Left forelimb (tissue), 1 donor: ENCODE measurements around the gene MBNL3.

Source experiments
- DNase-seq: peaks from one replicate; pipeline ENCODE4 v3.0.0-alpha.2; 2018; ENCODE audit warnings: low spot score

The MBNL3 gene

DNA sequence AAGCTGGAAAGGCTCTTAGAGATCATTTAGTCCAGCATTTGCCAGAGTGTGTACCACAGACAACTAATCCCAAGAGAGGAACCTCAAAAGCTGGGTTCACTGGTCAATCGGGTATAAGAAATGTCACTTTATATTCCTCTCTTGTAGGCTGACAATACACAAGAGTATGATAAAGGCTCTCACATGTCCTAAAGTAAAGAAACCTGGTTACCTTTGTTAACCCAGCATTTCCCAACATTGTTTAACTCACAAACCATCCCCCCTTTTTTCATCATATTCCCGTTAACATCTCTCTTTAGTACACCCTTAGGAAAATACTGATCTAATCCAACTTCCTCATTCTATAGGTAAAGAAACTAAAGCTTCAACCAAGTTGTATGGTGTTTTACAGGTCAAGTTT is 74.4 kb downstream of the MBNL3 start:
- no peak for DNase-seq

DNA sequence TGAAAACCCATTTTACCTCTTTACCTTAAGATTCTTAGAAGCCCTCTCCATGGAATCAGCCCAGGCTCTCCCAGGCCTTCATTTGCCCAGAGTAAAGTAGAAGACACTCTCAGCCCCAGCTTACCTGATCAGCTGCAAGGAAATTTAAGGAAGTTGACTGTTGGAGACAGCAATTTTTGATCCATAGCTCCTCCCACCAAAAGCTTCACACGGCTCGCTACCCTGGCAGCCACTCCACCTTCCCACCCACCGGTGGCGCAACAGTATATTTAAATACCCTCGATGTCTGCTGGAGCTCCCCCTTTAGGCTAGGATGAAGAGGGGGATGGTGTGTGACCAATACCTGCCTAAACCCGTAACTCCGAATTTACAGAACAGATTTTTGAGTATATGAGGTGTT is 75.4 kb downstream of the MBNL3 start:
- DNase-seq = no peak

DNA sequence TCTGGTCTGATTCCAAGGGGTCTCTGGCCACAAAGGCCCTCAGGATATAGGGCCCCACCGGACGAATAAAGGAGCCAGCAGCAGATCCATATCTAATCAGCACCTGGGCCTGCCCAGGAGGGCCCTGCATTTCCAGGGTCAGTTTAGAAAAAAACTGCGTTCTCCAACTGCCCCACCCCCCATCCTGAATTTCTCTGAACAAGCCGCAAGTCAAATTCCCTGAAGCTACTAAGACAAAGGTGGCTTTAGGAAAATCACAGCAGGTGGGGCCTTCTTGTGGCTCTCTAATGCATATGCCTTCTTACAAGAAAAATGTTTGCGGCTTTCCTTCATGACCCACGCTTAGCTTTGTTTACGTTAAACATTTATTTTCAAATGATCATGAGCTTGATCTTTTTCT is 76.6 kb downstream of the MBNL3 start:
- no peak for DNase-seq

DNA sequence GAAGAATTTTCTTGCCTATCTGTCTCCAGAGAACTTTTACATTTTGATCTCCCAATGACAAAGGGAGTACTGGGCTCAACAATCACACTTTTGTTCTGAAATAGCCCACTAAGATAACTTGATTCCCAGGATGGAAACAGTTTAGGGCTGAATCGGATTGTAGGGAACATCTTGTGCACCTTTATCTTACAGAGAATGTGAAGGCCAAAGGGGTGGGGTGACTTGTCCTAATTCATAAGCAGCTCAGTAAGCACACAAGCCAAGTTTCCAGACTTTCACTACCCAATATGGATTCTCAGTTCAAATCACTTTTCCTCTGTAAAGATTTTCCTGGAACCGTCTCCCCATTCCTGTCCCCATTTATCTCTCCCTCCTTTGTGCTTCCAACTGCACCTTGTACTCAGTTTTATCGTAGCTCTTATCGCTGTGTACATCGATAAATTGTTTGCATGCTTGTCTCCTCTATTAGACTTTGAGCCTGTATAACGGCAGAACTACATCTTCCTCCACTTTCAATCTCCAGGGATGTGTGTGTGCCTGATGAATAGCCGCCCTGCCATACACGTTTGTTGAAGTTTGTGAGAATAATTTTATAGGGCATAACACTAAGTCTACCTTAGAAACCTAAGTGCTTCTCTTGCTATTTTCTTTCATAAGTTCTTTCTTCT is 77.4 kb downstream of the MBNL3 start:
- DNase-seq = no peak

- DNase-seq = no peak
These were observed 78.9 kb downstream of the MBNL3 start for GRCh38 chrX:132409780-132410556.

DNA sequence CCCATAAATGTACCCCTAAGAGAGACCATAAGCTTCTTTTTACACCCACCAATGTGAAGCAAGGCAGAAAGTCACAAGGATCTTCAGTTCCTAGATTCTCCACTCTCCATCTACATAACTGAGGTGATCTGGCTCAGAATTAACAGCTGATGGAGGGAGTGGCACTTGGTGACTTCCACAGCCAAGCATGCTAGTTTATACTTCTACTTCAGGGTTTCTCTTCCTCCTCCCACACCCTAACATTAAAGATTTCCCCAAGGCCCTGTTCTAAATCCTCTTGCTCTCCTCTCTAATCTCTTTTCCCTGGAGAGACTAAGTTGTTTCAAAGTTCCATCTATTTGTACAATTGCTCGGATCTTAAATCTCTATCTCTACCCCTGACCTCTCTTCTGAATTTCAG is 81.1 kb downstream of the MBNL3 start:
- DNase-seq = no peak

- no peak for DNase-seq
These were observed 82.7 kb downstream of the MBNL3 start for GRCh38 chrX:132406106-132406505.

DNA sequence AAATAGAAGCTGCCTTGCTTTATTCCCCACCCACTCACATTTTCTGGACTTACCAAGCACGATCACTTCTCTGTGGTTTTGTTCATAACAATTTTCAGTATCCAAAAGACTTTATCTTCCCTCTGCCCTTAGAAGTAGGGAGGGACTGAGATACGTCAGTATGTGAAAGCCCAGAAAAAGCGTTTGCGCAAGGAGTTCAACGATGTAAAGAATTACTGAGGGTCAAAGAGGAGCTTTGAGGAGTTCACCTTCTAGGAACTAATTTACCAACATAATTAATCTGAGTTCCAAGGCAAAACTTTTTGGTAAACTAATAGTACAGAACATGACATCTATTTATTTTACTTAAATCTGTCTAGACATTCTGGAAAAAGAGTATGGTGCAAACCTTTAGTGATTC is 84.6 kb downstream of the MBNL3 start:
- no peak for DNase-seq

DNA sequence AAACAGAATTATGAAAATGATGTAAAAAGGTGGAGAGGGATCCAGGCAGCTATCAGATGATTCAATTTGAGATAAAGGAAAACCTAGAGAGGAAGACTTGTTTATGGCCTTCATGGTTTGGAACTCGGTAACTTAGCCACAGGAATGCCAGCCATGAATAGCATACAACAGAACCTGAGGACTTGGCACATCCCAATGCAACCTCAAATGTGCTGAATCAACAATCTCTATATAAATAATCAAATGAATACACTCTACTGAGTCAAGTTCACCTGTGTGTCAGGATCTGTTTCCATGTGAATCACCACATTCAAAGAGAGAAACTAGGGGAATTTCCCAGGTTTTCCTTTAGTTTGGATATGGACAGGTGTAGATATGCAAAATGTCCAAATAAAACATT is 86.9 kb downstream of the MBNL3 start:
- DNase-seq = no peak

GRCh38 chrX:132400706-132401105 is 88.1 kb downstream of the MBNL3 start:
- DNase-seq = no peak

DNA sequence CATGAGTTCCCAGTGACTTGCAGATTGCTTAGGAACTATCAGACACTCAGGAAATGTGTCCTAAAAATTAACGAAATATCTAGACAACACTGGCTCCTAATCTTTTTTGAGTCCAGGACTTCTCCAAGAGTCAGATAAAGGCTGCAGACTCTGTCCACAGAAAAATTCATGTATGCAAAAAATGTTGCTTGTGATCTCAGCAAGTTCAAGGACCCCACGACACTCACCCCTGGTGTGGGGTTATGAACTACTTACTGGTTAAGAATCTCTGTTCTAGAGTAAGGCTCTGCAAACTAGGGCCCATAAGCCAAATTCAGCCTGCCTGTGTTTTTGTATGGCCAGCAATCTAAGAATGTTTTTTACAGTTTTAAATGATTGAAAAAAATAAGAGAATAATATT is 93.2 kb downstream of the MBNL3 start:
- no peak for DNase-seq

- no peak for DNase-seq
These were observed 93.8 kb downstream of the MBNL3 start for GRCh38 chrX:132395026-132395425.

DNA sequence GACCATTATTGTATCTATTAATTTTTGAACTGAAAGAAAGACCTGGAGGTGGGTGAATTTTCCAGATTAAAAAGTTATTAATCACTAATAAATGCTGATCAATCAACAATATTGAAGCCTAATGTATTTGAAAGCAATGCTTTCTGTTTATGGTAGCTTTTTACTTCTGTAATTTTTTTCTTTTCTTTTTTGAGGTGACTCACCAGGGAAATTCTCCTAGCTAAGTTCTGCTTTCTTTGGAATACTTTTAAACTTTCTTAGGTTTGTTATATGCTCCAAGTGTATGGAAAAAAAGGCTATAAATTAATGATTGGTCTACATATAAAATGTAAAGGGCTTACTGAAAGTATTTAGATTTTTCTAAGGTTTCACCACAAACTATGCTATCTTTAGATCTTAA is 94.2 kb downstream of the MBNL3 start:
- DNase-seq = no peak

- DNase-seq = no peak
These were observed 94.8 kb downstream of the MBNL3 start for GRCh38 chrX:132393992-132394391.

DNA sequence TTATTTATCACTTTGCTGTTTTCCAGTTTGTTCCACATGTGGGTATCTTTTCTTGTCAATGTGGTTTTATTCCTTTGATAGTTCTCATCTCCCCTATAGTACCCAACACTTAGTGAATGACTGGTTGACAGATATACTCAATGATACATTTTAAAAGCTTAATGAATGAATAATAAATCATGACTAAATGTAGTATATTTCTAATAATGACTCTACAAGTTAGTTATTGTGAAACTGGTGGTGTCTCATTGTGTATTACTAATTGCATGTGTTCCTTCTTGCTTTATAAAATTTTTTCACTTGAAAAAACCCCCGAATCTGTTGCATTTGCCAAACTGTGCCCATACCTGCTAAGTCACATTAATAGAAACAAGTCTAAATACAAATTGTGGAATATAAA is 95.4 kb downstream of the MBNL3 start:
- no peak for DNase-seq

GRCh38 chrX:132393085-132393484 is 95.8 kb downstream of the MBNL3 start:
- no peak for DNase-seq

DNA sequence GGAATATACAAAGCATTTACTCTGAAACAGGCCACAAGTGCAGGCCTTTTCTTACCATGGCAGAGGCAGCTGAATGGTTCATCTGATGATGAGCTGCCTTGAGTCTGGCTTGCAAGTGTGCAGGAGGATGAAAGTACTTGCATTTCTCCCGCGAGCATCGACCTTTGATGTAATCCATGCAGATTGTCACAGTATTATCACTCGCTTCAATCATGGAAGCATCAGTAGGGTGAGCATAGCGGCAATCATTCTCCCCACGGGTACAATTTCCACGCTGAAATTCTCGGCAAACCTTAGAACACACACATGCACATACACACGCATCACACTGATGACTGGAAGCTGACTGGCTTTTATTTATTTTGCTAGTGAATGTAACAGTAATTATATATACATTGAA is 98.0 kb downstream of the MBNL3 start:
- DNase-seq = no peak

DNA sequence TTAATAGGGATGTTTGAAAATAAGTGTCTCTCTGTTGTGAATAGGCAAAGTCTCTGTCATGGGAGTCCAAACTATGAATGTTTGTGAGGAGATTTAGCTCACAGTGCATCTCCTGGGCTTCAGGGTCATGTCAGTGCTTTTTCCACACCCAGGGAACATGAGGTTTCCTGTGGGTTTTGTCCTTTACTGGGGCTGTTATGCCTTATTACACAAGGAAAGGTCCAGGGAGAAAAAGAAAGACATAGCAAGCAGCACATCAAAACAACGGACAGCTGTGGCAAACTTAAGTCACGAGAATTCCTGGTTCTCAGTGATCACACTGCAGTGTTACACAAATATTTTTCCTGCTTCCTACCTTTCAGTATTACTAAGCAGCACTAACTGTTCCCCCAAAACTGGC is 99.4 kb downstream of the MBNL3 start:
- no peak for DNase-seq

DNA sequence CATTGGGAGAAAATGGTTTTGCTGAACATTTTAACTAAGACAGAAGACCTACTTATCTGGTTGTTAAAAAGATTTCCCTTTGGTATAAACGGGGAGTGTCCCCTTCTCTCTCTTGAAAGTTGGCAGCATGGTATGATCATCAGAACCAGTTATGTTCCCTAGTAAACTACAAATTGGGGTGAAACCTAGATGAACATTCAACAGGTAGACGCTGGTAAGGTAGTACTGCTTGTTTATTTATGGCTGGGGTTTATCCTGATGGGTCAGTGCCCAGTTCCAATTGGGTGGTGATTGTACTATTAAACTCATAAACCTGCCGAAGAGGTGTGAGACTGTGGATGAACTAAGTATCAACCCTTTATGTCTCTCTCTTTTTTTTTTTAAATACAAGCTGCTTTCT is 100.5 kb downstream of the MBNL3 start:
- no peak for DNase-seq

DNA sequence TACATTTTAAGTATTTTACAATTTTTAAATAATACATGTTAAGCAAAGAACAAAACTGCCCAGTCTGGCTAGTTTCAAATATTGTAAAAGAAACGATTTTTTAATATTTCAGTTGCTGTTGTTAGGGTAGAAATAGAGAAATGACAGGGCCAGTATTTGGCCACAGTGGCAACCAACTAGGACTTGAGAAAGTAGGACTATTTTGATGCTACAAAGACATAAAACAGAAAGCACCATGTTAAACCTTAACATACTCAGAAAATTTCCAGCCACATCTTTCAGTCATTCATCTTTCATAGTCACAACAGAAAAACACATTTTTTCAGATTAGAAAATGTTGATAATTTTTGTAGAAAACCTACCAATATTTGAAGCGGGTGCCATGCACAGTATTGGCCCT is 104.5 kb downstream of the MBNL3 start:
- DNase-seq = no peak

GRCh38 chrX:132382068-132382467 is 106.8 kb downstream of the MBNL3 start:
- DNase-seq = no peak

GRCh38 chrX:132378281-132378680 is 110.6 kb downstream of the MBNL3 start:
- no peak for DNase-seq

- DNase-seq = no peak
These were observed 112.9 kb downstream of the MBNL3 start for GRCh38 chrX:132375941-132376340.

GRCh38 chrX:132373610-132374009 is 115.2 kb downstream of the MBNL3 start:
- no peak for DNase-seq
